ENCODE data around the gene CEP41.
"Not testable (repeated sequence)": the region's sequence is repeated elsewhere in the genome, so short reads cannot be mapped to it uniquely, and the experiment has no call there.

CEP41 gene

GRCh38 chr7:130386876-130387275 is 53.9 kb downstream of the CEP41 start:
- DNase-seq = peak; percentile 34

- no peak for DNase-seq
Observed at GRCh38 chr7:130385600-130386066, 55.2 kb downstream of the CEP41 start.

- DNase-seq = no peak
Observed at GRCh38 chr7:130384841-130385599, 55.8 kb downstream of the CEP41 start.

- DNase-seq = no peak
Observed at GRCh38 chr7:130384371-130384801, 56.4 kb downstream of the CEP41 start.

- DNase-seq = no peak
Observed at GRCh38 chr7:130383187-130383980, 57.4 kb downstream of the CEP41 start.

- DNase-seq = peak; percentile 43
Observed at GRCh38 chr7:130381468-130382312, 59.1 kb downstream of the CEP41 start.

GRCh38 chr7:130380861-130381455 is 59.9 kb downstream of the CEP41 start:
- peak; percentile 39 for DNase-seq

- DNase-seq = peak; percentile 44
Observed at GRCh38 chr7:130379921-130380860, 60.6 kb downstream of the CEP41 start, which contains the start of gene CPA1. TSS of gene CPA1 (plus strand) at chr7:130380494. CDS start at chr7:130380521, 27 bp downstream.

GRCh38 chr7:130379532-130379920 is 61.3 kb downstream of the CEP41 start:
- peak; percentile 42 for DNase-seq

- peak; percentile 37 for DNase-seq
Observed at GRCh38 chr7:130379019-130379418, 61.8 kb downstream of the CEP41 start.

GRCh38 chr7:130377178-130377577 is 63.6 kb downstream of the CEP41 start:
- DNase-seq = no peak

GRCh38 chr7:130376461-130376860 is 64.4 kb downstream of the CEP41 start:
- DNase-seq = not testable (repeated sequence)

GRCh38 chr7:130374507-130374906 is 66.3 kb downstream of the CEP41 start:
- no peak for DNase-seq

- no peak for DNase-seq
Observed at GRCh38 chr7:130372402-130373165, 68.2 kb downstream of the CEP41 start.

GRCh38 chr7:130371046-130371445 is 69.8 kb downstream of the CEP41 start:
- DNase-seq = no peak

- no peak for DNase-seq
Observed at GRCh38 chr7:130369831-130370550, 70.8 kb downstream of the CEP41 start.

GRCh38 chr7:130369110-130369711 is 71.6 kb downstream of the CEP41 start:
- no peak for DNase-seq

GRCh38 chr7:130367836-130368746 is 72.7 kb downstream of the CEP41 start:
- no peak for DNase-seq

All from activated CD8-positive, alpha-beta memory T cell treated with anti-CD3 and anti-CD28 coated beads, Interleukin-2, amount 50 U/mL, for 48 hours (primary cell).